Stimulated activated CD4-positive, alpha-beta T cell treated with anti-CD3 and anti-CD28 coated beads, Interleukin-4, amount 100 ng/mL, for 48 hours (primary cell): Measurements from ENCODE around the gene MT1M.
"Not testable (repeated sequence)": the region's sequence is repeated elsewhere in the genome, so short reads cannot be mapped to it uniquely, and the experiment has no call there.

Source experiments
- DNase-seq, 2 donors: peaks; one replicate each; pipeline ENCODE4 v3.0.0-alpha.2; 2020; ENCODE audit warnings: low read depth in 2 of 2

MT1M gene

DNA sequence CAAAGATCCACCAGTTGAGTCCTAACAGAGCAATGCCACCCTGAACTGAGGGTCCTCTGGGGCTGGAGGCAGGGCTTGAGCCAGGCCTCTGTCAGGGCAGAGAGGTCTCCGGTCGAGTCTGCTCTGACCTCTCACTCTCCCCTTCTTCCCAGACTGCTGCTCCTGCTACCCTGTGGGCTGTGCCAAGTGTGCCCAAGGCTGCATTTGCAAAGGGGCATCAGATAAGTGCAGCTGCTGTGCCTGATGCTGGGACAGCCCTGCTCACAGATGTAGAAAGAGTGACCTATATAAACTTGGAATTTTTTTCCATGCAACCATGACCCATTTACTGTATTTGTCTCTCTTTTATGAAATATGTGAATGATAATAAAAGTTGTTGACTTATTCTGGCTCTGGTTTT is 16.8 kb downstream of the MT1M start:
- DNase-seq = no peak

DNA sequence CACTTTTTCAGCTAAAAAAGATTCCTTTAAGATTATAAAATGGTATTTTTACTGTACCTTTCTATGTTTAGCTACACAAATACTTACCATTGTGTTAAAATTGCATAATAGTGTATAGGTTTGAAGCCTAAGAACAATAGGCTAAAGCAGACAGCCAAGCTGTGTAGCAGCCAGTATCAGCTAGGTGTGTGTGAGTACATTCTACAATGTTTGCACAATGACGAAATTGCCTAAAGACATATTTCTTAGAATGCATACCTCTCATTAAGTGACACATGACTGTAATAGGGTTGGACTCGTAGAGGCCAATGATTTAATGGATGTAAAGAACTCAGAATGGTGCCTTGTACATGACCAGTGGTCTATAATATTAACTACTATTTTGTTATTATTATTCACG is 17.4 kb downstream of the MT1M start:
- DNase-seq = no peak

DNA sequence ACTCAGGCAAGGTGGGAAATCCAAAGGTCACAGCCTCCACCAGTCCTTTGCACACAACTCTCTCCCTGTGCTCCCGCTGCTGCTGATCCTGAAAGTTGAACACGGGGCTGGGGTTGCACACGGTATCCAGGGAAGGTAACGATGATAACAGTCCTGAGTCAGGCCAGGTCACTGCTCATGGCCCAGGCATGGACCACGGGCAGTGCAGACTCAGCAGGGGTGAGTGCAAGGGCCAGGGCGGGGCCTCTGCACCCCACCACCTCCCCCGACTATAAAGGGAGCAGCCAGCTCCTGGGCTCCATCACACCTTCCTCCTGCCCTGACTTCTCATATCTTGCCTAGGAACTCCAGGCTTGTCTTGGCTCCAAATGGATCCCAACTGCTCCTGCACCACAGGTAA is 19.1 kb downstream of the MT1M start, which contains the start of gene MT1B:
Gene MT1B, plus strand, starts transcription at position 301 of the 400 bp plus-strand sequence. Its CDS starts 68 bp downstream, at position 369.
- no peak for DNase-seq

DNA sequence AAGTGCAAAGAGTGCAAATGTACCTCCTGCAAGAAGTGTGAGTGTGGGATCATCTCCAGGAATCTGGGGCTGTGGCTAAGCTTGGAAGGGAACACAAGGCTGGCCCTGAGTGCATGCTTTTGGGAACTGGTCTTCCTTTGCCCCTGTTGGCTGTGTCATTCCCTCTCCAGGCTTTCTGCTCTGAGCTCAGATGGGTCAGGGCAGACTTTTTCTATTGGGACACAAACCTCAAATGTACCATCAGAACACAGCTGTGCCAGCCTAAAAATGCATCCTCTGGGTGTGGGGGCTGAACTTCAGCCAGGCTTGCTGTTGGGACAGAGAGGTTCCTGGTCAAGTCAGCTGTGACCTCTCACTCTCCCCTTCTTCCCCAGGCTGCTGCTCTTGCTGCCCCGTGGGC is 20.1 kb downstream of the MT1M start:
- DNase-seq = no peak

DNA sequence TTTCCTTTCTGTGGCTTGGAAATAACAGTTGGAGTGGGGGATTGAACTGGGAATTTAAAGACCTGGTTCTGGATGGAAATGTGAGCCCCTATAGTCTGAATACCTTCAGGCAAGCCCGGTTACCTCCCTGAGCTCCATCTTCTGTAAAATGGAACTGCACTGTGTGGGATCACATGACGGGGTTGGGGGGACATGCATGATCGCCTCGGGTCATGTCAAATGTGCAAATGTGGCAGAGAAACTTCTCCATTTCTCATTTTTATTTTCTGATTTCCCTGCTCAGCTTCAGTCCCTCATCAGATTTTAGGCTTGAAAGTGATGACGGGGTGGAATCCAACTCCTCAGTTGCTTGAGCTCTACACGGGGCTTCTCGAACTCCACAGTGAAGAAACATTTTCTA is 20.8 kb downstream of the MT1M start:
- no peak for DNase-seq

DNA sequence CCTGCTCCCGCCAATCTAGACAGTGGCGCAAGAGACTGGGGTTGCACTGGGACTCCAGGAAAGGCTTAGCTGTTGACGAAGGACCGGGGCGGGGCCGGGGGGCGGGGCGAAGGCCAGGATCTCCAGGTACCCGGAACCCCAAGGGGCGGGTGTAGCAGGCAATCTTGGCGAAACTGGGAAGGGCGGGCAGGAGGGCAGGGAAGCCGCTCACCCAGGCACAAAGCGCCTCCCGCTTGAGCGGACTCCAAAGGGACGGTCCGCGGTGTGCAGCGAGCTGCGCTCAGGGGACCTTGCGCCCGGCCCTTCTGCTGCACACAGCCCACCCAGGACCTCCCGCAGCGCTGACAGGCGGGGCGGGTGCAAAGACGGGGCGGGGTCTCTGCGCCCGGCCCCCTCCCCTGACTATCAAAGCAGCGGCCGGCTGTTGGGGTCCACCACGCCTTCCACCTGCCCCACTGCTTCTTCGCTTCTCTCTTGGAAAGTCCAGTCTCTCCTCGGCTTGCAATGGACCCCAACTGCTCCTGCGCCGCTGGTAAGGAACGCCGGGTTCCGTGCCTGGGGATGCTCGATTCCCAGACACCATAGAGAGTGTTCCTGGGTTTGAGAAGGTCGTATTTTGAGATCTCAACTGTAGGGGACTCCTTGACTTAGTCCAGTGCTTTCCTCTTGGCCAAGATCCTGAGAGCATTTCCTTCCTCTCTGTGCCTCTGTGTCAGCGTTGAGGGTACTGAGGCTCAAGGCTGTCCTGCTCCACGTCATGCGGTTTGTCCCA is 25.3 kb downstream of the MT1M start, which contains the start of gene MT1F:
Gene MT1F, plus strand, starts transcription at position 405 of the 772 bp plus-strand sequence. Its CDS starts 100 bp downstream, at position 505.
- DNase-seq = peak; percentile 58 to 66

DNA sequence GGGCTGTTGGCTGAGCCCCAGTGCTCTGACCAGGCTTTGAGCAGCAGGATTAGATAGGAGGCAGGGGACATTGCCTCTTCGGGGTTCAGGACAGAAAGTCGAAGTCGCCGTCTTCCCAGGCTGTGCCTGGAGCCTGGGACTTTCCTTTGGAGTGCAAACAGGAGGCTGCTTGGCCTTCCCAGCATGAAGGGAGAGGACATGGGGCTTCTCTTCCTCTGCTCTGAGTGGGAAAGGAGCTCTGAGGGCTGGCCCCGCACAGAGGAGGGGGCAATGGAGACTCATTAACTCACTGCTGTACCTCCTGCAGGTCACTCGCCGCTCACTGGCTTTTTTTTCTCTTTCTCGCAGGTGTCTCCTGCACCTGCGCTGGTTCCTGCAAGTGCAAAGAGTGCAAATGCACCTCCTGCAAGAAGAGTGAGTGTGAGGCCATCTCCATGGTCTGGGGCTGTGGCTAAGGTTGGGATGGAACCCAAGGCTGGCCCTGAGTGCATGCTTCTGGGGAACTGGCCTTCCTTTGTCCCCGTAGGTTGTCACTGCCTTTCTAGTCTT is 25.9 kb downstream of the MT1M start:
- no peak for DNase-seq

DNA sequence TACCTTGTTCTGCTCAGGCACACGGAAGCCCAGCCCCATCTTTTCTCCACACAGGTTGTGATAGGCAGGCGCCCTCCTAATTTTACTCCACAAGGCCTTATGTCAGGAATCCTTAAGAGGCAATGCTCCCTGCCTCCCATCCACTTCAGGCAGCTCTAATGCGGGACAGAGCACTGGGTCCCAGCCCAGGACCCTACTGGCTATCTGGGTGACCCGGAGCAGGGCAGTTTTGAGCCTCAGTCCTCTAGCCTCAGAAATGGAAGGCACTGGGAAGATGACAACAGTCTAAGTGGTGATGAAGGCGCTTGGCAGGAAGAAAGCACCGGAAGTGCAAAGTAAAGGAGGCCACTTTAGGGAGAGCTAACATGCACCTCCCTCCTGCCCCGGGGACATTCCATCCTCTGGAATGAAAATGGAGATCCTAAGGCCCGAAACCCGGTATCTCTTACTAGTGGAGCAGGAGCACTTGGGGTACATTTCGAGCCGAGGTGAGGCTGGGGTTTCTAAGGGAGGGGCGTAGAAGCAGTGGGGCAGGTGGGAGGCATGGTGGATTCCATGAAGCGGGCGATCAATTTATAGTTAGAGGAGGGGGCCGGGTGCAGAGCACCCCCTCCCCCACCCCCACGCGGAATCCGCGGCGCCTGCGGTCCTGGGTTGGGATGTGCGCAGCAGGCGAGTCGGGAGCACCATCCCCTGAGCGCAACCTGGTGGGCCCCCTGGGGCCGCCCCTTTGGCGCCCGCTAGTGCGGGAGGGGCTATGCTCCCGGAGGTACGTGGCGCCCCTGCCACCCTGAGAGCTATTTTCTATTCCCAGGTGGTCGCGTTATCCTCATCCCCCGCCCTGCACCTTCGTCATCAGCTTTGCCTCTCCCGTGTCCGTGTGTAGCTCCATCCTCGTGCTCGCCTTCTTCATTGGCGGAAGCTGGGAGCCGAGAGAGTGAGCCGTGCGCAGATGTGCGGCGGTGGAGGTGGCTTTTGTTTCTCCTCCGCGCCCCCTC is 30.2 kb downstream of the MT1M start:
- no peak for DNase-seq

DNA sequence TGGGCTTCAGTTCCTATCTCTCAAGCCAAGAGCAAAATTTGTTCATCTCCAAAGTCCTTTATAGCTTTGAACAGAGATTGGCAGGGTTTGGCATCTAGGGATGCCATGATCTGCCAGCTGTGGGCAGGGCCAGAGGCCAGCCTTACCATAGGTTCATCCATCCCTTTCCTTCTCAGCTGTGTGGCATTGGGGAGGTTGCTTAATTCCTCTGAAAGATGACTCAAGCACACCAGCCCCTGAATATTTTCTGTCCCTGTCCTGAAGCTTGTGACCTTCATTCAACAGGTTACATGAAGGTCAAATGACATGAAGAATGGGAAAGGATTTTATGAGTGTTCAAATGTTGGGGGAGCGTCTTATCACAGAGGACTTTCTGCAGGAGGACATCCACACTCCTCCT is 32.0 kb downstream of the MT1M start:
- no peak for DNase-seq

DNA sequence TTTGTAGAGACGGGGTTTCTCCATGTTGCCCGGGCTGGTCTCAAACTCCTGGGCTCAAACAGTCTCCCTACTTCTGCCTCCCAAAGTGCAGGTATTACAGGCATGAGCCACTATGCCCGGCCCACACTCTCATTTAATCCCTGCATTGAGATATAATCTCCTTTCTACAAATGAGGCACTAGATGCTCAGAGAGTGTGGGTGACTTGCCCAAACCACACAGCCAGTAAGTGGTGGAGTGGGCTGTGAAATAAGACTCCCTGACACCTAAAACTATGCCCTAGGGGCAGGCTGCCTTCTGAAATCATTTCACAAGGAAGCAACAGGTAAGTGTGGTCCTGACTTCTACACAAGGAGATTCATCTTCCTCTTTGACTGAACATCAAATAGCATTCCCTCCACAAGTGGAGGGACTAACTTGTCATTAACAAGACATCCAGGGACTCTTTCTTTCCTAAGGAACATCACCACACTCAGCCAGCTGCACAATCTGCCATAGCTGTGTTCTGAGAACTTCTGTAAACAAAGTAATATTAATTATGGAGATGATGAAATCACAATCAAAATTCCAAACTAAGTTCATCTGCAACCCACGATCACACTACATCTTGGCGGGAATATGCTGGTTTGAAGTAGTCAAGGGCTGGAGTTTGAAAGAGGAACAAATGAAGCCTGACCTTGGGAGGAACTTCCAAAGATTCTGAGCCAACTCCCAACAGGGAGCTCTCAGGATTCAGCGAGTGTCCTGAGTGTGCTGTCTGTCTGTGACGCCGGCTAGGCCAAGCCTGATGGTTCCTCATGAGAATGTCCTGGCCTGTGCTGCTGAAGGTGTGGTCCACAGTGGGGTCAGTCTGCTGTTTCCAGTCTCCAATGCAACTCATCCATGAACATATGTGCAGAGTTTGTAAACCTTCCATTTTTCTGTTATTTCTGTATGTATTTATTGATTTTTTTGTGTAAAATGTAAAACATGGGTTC is 33.1 kb downstream of the MT1M start:
- DNase-seq = not testable (repeated sequence)

DNA sequence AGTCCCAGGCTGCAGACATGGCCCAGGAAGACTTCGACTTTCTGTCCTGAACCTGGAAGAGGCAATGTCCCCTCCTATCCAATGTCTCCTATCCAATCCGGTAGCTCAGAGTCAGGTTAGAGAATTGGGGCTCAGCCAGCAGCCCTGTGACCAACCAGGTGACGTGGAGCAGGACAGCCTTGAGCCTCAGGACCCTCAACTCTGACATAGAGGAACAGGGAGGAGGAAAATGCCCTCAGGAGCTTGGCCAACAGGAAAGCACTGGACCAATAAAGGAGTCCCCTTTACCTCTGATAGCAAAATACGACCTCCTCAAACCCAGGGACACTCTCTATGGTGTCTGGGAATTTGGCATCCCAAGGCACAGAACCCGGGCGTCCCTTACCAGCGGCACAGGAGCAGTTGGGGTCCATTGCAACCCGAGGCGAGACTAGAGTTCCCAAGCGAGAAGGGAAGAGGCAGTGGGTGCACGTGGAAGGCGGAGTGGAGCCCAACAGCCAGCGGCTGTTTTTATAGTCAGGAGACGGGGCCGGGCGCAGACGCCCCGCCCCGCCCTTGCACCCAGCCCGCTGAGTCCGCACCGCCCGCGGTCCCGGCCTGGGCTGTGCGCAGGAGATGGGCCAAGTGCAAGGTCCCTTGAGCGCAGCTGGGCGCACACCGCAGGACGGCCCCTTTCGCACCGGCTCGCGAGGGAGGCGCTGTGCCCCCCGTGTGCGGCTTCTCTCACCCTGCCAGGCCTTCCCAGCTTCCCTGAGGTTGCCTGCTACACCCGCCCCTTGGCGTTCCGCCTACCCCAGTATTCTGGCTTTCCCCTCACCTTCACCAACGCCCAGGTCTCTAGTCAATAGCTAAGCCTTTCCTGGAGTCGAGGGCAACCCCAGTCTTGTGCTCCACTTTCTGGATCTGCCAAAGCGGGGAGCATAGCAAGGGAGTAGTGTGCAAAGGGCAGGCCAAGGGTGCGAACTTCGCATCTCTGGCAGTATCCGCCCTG is 35.4 kb downstream of the MT1M start, which contains the start of gene MT1G:
Gene MT1G, minus strand, starts transcription at position 485 of the 991 bp plus-strand sequence. Its CDS starts 72 bp downstream, at position 413.
- DNase-seq = no peak

DNA sequence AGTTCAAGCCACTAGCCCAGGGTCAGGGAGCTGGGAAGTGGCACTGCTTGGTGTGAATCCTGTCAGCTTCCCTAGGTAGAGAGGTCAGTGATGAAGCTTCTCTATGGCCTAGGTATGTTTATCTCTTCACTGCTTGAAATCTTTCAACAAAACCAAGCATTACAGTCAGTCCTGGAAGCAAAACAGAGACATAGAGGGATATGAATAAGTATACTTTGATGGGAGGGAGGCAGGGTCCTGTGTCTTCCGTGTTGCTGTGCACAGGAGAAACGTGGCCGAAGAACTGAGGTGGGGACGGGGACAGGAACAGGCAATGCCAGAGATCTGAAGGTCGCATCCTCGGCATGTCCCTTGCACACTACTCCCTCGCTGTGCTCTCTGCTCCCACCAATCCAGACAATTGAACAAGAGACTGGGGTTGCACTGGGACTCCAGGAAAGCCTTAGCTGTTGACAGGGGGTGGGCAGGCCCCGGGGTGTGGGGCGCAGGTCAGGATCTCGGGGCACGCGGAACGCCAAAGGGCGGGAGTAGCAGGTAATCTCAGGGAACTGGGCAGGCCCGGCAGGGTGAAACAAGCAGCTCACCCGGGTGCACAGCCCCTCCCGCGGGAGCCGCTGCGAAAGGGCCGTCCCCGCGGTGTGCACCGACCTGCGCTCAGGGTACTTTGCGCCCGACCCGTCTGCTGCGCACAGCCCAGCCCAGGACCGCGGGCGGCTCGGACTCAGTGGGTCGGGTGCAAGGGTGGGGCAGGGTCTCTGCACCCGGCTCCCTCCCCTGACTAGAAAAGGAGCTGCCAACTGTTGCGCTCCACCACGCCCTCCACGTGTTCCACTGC is 36.8 kb downstream of the MT1M start, which contains the start of gene MT1H:
Gene MT1H, plus strand, starts transcription at position 810 of the 835 bp plus-strand sequence. CDS start 71 bp downstream, outside the sequence.
- DNase-seq = no peak

DNA sequence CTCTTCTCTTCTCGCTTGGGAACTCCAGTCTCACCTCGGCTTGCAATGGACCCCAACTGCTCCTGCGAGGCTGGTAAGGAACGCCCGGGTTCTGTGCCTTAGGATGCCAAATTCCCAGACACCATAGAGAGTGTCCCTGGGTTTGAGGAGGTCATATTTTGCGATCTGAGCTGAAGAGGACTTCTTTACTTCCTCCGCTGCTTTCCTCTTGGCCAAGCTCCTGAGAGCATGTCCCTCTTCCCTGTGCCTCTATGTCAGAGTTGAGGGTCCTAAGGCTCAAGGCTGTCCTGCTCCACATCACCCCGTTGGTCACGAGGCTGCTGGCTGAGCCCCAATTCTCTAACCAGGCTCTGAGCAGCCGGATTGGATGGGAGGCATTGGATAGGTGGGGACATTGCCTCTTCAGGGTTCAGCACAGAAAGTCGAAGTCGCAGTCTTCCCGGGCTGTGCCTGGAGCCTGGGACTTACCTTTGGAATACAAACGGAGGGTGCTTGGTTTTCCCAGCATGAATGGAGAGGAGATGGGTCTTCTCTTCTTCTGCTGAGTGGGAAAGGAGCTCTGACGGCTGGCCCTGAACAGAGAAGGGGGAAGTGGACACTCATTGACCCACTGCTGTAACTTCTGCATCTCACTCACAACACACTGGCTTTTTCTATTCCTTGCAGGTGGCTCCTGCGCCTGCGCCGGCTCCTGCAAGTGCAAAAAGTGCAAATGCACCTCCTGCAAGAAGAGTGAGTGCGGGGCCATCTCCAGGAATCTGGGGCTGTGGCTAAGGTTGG is 37.6 kb downstream of the MT1M start:
- DNase-seq = no peak

DNA sequence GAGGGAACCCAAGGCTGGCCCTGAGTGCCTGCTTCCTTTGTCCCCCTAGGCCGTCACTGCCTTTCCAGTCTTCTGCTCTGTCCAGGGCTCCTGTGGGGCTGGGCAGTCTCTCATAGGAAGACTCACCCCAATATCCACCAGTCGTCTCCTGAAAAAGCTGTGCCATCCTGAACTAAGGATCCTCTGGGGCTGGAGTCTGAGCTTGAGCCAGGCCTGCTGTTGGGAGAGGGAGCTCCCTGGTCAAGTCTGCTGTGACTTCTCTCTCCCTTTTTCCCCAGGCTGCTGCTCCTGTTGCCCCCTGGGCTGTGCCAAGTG is 38.1 kb downstream of the MT1M start:
- no peak for DNase-seq

DNA sequence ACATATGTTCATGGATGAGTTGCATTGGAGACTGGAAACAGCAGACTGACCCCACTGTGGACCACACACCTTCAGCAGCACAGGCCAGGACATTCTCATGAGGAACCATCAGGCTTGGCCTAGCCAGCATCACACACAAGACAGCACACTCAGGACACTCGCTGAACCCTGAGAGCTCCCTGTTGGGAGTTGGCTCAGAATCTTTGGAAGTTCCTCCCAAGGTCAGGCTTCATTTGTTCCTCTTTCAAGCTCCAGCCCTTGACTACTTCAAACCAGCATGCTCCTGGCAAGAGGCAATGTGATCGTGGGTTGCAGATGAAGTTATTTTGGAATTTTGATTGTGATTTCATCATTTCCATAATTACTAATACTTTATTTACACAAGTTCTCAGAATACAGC is 39.2 kb downstream of the MT1M start:
- DNase-seq = not testable (repeated sequence)

DNA sequence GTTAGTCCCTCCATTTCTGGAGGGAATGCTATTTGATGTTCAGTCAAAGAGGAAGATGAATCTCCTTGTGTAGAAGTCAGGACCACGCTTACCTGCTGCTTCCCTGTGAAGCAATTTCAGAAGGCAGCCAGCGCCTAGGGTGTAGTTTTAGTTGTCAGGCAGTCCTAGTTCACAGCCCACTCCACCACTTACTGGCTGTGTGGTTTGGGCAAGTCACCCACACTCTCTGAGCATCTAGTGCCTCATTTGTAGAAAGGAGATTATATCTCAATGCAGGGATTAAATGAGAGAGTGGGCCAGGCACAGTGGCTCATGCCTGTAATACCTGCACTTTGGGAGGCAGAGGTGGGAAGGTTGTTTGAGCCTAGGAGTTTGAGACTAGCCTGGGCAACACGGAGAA is 39.7 kb downstream of the MT1M start:
- DNase-seq = not testable (repeated sequence)

DNA sequence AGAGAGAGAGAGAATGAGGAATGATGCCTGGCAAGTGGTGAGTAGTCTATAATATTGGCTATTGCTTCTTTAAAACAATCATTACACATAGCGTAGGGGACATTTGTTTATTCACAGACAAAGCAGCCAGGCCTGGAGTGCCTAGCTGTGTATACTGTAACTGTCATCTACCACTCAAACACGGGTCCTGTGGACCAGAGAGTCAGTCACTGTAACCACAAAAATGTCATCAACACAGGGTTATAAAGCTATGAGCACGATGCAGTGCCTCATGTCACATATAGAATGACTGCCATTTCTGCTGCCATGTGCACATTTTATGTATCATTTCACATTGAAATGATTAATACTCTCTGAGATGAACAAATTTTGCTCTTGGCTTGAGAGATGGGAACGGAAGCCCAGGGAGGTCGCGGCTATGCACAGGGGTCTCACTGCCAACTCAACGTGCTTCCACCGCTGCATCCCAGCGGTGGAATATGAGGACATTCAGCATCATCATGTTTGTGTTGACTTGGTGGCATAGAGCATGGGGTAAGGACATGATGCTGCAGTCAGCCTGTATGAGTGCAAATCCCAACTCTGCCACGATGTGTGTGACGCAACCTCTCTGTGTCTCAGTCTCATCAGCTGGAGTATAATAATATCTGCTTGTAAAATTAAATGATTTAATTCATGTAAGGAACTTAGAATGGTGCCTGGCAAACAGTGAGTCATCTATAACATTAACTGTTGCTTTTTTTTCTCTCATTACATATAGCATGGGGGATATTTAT is 40.5 kb downstream of the MT1M start:
- DNase-seq = no peak
